Renal cortex interstitium (tissue), 15 donors: Measurements from ENCODE around the gene PRR20G. TPM values are rescaled to one million over a fixed set of nuclear protein-coding genes. Genes with fewer than 3 reads are reported as not detected.
"Not testable (repeated sequence)": the region's sequence is repeated elsewhere in the genome, so short reads cannot be mapped to it uniquely, and the experiment has no call there.

Experiments used
- DNase-seq, 11 donors: peaks; one replicate each; pipeline ENCODE4 v3.0.0-alpha.2; 2013; ENCODE audit warnings: low read depth in 9 of 11, low spot score in 4 of 11; ENCODE audit errors: extremely low read depth in 1 of 11
- long read RNA-seq, 16 experiments: transcript quantifications; one replicate each; lab custom pipeline, GENCODE V29; 2026
- polyA plus RNA-seq, 3 donors: library from polyadenylated mRNA; unstranded; fragments of 120-200 nt; gene quantifications; one replicate each; pipeline ENCODE4 v1.2.1, GENCODE V29; 2013; ENCODE audit not compliant: insufficient read length in 3 of 3

The PRR20G gene
- not detected for polyA plus RNA-seq
- long read RNA-seq, donor 1 = 0 reads
- long read RNA-seq, donor 2 = 0 reads
- long read RNA-seq, donor 3 = 0 reads
- long read RNA-seq, donor 4 = 0 reads
- long read RNA-seq, donor 5 = 0 reads
- long read RNA-seq, donor 6 = 0 reads
- long read RNA-seq, donor 7 = 0 reads
- long read RNA-seq, donor 8 = 0 reads
- long read RNA-seq, donor 9 = 0 reads
- long read RNA-seq, donor 10 = 0 reads
- long read RNA-seq, donor 11 = 0 reads
- long read RNA-seq, donor 12 = 0 reads
- long read RNA-seq, donor 13 = 0 reads
- long read RNA-seq, donor 14 = 0 reads
- long read RNA-seq, donor 15 = 0 reads
- long read RNA-seq, donor 16 = 0 reads

- DNase-seq = no peak
Observed at GRCh38 chr3:127287840-127288239, at the start of gene PRR20G. Gene PRR20G (minus strand): TSS chr3:127288046. CDS start chr3:127287365, 681 bp downstream.

- DNase-seq = no peak
Observed at GRCh38 chr3:127337001-127337400, 49.2 kb upstream of the PRR20G start.

- DNase-seq = no peak
Observed at GRCh38 chr3:127336101-127336500, 48.3 kb upstream of the PRR20G start.

- DNase-seq = no peak
Observed at GRCh38 chr3:127330385-127330784, 42.5 kb upstream of the PRR20G start.

GRCh38 chr3:127329631-127330285 lies 41.9 kb upstream of the PRR20G start:
- no peak for DNase-seq

GRCh38 chr3:127328421-127328820 lies 40.6 kb upstream of the PRR20G start:
- DNase-seq = no peak

- DNase-seq = no peak
Observed at GRCh38 chr3:127326341-127326740, 38.5 kb upstream of the PRR20G start.

GRCh38 chr3:127325629-127325961 lies 37.7 kb upstream of the PRR20G start:
- no peak for DNase-seq

- DNase-seq = no peak
Observed at GRCh38 chr3:127324913-127325628, 37.2 kb upstream of the PRR20G start.

GRCh38 chr3:127324076-127324475 lies 36.2 kb upstream of the PRR20G start:
- no peak for DNase-seq

GRCh38 chr3:127323581-127323980 lies 35.7 kb upstream of the PRR20G start:
- no peak for DNase-seq

GRCh38 chr3:127321371-127321770 lies 33.5 kb upstream of the PRR20G start:
- DNase-seq = no peak

GRCh38 chr3:127320529-127321121 lies 32.8 kb upstream of the PRR20G start:
- peak in 6 of 11 donors; percentile 2 to 16 (median 10) for DNase-seq

GRCh38 chr3:127316685-127317084 lies 28.8 kb upstream of the PRR20G start:
- no peak for DNase-seq

- DNase-seq = no peak
Observed at GRCh38 chr3:127312818-127313217, 25.0 kb upstream of the PRR20G start.

- DNase-seq = not testable (repeated sequence)
Observed at GRCh38 chr3:127308821-127309220, 21.0 kb upstream of the PRR20G start.

- DNase-seq = no peak
Observed at GRCh38 chr3:127307916-127308315, 20.1 kb upstream of the PRR20G start.

GRCh38 chr3:127307112-127307835 lies 19.4 kb upstream of the PRR20G start:
- no peak for DNase-seq
